ENCODE results near the gene CROCC. TPM values are rescaled to one million over a fixed set of nuclear protein-coding genes. Genes with fewer than 3 reads are reported as not detected.

Gene CROCC
- total RNA-seq, 1 donor from 2014 or later: 51.5 TPM

GRCh38 chr1:17011092-17011438 is 89.3 kb downstream of the CROCC start:
- H3K9me3 Mint-ChIP-seq (ENCODE audit: low read depth): no peaks in the 10 kb centered on the region
- H3K27me3 Mint-ChIP-seq: peaks cover 6% of the 10 kb centered on the region
- H3K4me1 Mint-ChIP-seq (ENCODE audit: low read depth): peaks cover 11% of the 10 kb centered on the region
- no peak for DNase-seq (ENCODE audit: low spot score, unreplicated experiment)
- TF ChIP-seq, protein P1, sequence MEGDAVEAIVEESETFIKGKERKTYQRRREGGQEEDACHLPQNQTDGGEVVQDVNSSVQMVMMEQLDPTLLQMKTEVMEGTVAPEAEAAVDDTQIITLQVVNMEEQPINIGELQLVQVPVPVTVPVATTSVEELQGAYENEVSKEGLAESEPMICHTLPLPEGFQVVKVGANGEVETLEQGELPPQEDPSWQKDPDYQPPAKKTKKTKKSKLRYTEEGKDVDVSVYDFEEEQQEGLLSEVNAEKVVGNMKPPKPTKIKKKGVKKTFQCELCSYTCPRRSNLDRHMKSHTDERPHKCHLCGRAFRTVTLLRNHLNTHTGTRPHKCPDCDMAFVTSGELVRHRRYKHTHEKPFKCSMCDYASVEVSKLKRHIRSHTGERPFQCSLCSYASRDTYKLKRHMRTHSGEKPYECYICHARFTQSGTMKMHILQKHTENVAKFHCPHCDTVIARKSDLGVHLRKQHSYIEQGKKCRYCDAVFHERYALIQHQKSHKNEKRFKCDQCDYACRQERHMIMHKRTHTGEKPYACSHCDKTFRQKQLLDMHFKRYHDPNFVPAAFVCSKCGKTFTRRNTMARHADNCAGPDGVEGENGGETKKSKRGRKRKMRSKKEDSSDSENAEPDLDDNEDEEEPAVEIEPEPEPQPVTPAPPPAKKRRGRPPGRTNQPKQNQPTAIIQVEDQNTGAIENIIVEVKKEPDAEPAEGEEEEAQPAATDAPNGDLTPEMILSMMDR (IDR thresholded peaks at IDR 0.05; ENCODE audit: unreplicated experiment): no peak
- peak overlapping the region; percentile 78 for H3K4me3 Mint-ChIP-seq (ENCODE audit: low read depth)
- no peaks in the 10 kb centered on the region for H3K36me3 Mint-ChIP-seq (ENCODE audit: insufficient read depth)
- H3K27ac Mint-ChIP-seq: no peak overlapping the region

DNA sequence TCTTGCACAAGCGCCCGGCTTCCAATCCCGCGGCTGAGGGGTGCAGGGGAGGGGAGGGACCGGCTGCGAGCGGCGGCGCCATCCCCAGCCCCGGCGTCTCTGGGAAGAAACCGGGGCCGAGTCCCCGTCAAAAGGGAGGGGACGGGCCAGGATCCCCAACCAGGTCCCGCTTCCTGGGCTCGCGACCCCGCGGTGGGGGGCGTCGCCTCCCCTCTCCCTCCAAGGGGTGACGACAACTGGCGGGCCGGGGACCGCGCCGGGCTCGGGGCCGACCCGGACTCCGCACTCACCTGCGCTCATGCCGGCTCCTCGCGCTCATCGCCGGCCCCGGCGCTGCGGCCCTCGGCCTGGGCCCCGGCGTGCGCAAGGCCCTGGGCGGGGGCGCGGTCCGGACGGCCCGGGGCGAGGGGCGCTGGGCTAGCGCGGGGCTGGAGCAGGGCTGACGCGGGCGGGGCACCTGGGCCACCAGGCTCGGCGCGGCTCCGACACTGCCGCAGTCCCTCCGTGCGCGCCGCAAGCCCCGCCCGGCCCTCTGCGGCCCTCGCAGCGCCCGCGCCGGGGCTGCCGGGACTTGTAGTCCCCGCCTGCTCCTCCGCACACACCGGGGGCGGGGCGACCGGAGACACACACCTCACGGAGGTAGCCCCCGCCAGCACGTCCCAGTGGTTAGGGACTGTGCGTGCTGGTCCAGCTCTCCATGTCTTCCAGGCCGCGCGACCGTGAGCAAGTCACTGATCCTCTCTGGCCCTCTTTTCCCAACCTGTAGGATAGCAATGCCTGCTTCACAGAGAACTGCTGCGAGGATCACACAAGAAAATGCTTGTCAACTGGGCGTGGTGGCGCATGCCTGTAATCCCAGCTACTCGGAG is 89.9 kb downstream of the CROCC start, which contains the start of gene ATP13A2:
TSS of gene ATP13A2 (minus strand) at position 490 of the 869 bp plus-strand sequence. CDS start at position 300, 190 bp downstream.
- TF ChIP-seq, protein P1 (IDR thresholded peaks at IDR 0.05; ENCODE audit: unreplicated experiment): no peak
- H3K4me3 Mint-ChIP-seq (ENCODE audit: low read depth): peak within 1 kb of the TSS; percentile 84
- peaks cover 15% of the 10 kb centered on the region for H3K4me1 Mint-ChIP-seq (ENCODE audit: low read depth)
- H3K9me3 Mint-ChIP-seq (ENCODE audit: low read depth): no peaks in the 10 kb centered on the region
- peak; percentile 78 for DNase-seq (ENCODE audit: low spot score, unreplicated experiment)
- peaks cover 6% of the 10 kb centered on the region for H3K27me3 Mint-ChIP-seq
- H3K27ac Mint-ChIP-seq: peak within 1 kb of the TSS; percentile 59
- no peaks in the 10 kb centered on the region for H3K36me3 Mint-ChIP-seq (ENCODE audit: insufficient read depth)

- no peak overlapping the region for H3K27ac Mint-ChIP-seq
- no peak overlapping the region for H3K4me3 Mint-ChIP-seq (ENCODE audit: low read depth)
- H3K27me3 Mint-ChIP-seq: peaks cover 6% of the 10 kb centered on the region
- no peak for DNase-seq (ENCODE audit: low spot score, unreplicated experiment)
- peaks cover 15% of the 10 kb centered on the region for H3K4me1 Mint-ChIP-seq (ENCODE audit: low read depth)
- H3K9me3 Mint-ChIP-seq (ENCODE audit: low read depth): no peaks in the 10 kb centered on the region
- no peaks in the 10 kb centered on the region for H3K36me3 Mint-ChIP-seq (ENCODE audit: insufficient read depth)
- TF ChIP-seq, protein P1 (IDR thresholded peaks at IDR 0.05; ENCODE audit: unreplicated experiment): no peak
Measured at GRCh38 chr1:17012775-17013490, 91.2 kb downstream of the CROCC start.

DNA sequence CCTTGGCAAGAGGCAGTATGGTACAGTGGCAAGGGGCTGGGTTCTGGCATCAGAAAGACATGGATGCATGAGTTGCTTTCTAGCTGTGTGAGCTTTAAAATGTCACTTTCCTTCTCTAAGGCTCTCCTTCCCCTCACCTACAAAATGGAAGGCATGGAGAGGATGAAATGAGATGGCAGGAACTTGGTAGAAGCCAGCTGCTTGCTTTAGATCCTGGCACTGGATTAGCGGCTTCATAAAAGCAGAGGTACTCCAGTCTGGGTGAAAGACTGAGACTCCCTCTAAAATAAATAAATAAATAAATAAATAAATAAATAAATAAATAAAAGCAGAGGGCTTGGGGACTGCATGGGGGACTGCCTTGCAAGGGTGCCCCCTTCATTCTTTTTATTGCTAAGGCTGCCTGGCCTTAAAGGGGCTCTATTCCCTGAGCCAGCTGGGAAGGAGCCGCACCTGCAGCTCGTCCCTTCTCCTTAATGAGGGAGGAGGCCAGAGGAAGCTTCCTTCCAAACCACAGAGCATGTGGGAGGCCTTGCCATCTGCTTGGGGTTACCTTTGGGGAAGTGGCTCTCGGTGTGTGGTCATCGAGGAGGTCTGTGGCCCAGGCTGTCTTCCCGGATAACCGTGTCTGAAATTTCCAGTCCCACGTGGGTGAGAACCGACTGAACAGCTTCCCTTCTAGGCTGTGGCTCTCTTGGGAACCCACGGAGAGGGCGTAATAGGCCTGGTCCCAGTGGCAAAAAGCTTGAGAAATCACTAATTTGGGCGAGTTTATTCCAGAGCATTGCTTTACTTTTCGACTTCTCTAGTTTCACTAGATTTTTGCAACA is 92.0 kb downstream of the CROCC start:
- DNase-seq (ENCODE audit: low spot score, unreplicated experiment): no peak
- peaks cover 15% of the 10 kb centered on the region for H3K4me1 Mint-ChIP-seq (ENCODE audit: low read depth)
- H3K36me3 Mint-ChIP-seq (ENCODE audit: insufficient read depth): peaks cover 4% of the 10 kb centered on the region
- H3K4me3 Mint-ChIP-seq (ENCODE audit: low read depth): no peak overlapping the region
- TF ChIP-seq, protein P1 (IDR thresholded peaks at IDR 0.05; ENCODE audit: unreplicated experiment): no peak
- no peak overlapping the region for H3K27ac Mint-ChIP-seq
- no peaks in the 10 kb centered on the region for H3K9me3 Mint-ChIP-seq (ENCODE audit: low read depth)
- peaks cover 6% of the 10 kb centered on the region for H3K27me3 Mint-ChIP-seq
